Activated CD4-positive, CD25-positive, alpha-beta regulatory T cell treated with anti-CD3 and anti-CD28 coated beads, Interleukin-2, amount 50 U/mL, for 72 hours (primary cell): Measurements from ENCODE around the gene FGF7.
"Not testable (repeated sequence)": the region's sequence is repeated elsewhere in the genome, so short reads cannot be mapped to it uniquely, and the experiment has no call there.

ENCODE experiments used
- DNase-seq: peaks from one replicate; pipeline ENCODE4 v3.0.0; 2021

FGF7 gene, protein sequence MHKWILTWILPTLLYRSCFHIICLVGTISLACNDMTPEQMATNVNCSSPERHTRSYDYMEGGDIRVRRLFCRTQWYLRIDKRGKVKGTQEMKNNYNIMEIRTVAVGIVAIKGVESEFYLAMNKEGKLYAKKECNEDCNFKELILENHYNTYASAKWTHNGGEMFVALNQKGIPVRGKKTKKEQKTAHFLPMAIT

DNA sequence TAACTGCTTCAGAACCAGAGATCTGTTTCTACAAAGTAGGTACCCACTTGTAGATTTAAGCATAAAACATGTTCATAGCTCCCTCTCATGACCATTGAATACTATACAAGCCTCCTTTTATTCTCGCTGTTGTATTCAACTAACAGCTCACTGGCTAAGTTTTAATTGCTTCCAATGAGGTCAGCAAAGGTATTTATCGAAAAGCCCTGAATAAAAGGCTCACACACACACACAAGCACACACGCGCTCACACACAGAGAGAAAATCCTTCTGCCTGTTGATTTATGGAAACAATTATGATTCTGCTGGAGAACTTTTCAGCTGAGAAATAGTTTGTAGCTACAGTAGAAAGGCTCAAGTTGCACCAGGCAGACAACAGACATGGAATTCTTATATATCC lies at the start of gene FGF7:
FGF7 (plus strand) TSS at position 222 of the 400 bp plus-strand sequence. CDS start 1,056 bp downstream, outside the sequence.
- DNase-seq: no peak

DNA sequence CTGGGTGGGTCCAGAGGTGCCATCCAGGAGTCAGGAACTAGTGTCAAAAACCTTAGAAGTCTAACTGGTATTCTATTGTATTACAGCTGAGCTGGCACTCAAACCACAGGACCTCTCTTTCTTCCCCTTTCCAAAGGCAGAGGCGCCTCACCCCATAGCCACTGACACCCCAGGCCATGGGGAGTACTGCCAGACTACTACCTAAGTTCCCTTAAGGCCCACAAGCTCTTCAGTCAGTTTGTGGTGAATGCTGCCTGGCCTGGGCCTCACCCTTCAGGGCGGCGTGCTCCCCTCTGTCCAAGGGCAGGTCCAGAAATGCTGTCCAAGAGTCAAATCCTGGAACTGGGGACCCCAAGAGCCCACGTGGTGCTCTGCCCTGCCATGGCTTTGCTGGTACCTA lies 43.0 kb upstream of the FGF7 start:
- DNase-seq: no peak

DNA sequence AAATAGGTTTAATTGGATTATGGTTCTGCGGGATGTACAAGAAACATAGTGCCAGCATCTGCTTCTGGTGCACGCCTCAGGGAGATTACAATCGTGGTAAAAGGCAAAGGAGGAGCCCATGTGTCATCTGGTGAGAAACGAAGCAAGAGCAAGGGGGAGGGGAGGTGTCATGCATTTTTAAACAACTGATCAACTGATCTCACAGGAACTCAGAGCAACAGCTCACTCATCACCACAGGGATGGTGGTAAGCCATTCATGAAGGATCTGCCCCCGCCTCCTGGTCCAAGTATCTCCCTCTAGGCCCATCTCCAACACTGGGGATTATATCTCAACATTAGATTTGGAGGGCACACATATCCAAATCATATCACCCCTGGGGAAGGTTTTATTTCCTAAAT lies 42.1 kb upstream of the FGF7 start:
- DNase-seq: no peak

DNA sequence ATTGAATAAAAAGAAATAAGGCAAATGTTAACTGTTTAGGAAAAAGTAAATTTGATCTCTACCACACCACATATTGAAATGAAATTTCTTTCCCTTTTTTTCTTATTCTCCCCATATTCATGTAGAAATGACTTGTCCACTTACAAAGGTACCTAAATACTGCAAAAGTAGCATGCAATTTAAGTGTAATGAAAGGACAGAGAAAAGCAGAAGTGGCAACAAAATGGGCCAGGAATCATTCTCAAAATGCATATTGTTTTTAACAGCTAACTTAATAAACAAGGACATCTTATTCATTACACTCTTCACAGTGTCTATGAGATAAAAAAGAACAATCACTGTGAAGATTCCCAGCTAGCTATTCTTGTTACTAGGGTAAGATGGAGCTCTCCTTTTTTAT lies 40.6 kb upstream of the FGF7 start:
- DNase-seq: no peak

DNA sequence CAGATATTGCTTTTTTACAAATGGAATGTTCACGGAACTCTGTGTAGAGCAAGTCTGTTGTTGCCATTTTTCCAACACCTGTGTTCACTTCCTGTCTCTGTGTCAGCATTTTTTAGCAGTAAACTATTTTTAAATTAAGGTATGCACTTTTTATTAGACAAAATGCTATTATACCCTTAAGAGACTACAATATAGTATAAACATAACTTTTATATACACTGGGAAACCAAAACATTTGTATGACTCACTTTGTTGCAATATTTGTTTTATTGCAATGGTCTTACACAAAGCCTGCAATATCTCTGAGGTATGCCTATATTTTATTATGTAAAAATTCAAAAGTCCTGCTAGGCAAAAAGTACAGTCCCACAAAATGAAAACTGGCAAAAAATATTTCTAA lies 39.8 kb upstream of the FGF7 start:
- DNase-seq: no peak

DNA sequence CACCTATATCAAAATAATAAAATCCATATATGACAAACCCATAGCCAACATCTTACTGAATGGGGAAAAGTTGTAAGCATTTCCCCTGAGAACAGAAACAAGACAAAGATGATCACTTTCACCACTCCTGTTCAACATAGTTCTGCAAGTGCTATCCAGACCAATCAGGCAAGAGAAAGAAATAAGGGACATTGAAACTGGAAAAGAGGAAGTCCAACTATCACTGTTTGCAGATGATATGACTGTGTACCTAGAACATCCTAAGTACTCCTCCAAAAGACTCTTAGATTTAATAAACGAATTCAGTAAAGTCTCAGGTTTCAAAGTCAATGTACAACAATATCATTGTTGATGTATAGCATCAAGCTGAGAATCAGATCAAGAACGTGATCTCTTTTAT lies 35.6 kb upstream of the FGF7 start:
- no peak for DNase-seq

DNA sequence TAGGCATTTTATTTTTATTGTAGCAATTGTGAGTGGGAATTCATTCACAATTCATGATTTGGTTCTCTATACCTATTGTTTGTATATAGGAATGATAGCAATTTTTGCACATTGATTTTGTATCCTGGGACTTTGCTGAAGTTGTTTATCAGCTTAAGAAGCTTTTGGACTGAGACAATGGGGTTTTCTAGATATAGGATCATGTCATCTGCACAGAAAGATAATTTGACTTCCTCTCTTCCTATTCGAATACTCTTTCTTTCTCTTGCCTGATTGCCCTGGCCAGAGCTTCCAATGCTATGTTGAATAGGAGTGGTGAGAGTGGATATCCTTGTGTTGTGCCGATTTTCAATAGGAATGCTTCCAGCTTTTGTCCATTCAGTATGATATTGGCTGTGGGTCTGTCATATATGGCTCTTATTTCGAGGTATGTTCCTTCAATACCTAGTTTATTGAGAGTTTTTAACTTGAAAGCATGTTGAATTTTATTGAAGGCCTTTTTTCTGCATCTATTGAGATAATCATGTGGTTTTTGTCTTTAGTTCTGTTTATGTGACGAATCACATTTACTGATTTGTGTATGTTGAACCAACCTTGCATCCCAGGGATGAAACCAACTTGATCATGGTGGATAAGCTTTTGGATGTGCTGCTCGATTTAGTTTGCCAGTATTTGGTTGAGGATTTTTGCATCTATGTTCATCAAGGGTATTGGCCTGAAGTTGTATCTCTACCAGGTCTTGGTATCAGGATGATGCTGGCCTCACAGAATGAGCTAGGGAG lies 20.3 kb upstream of the FGF7 start:
- not testable (repeated sequence) for DNase-seq

DNA sequence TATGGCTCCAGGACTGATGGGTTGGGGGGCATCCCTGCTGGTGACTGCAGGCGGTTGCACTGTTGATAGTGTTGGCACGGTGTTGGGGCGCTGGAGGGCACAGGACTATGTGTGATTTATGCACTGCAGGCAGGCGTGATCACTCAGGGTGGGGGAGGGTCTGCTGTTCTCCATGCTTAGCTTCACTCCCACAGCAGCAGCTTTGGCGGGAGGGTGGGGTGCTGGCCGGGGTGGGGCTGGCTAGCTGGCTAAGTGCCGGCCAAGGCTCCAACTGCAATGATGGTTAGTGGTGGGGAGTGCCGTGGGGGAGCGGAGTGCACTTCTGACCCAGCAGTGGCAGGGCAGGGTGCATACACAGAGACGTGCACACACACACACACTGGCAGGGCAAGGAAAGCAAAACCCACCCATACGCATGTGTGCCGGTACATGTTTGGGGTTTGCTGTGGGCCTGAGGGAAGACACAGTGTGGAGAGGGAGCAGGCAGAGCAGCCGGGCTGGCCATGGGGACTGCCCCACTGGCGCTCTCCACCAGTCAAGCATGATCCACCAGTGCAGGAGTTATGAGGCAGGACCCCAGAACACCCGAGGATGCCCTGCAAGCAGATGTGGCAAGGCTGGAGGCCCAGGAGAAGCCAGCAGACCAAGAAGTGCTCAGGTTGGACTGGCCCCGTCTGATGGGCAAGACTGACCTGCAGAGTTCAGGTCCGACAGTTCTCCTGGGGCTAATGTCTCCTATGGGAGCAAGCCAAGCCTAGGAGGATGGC lies 16.5 kb upstream of the FGF7 start:
- no peak for DNase-seq

DNA sequence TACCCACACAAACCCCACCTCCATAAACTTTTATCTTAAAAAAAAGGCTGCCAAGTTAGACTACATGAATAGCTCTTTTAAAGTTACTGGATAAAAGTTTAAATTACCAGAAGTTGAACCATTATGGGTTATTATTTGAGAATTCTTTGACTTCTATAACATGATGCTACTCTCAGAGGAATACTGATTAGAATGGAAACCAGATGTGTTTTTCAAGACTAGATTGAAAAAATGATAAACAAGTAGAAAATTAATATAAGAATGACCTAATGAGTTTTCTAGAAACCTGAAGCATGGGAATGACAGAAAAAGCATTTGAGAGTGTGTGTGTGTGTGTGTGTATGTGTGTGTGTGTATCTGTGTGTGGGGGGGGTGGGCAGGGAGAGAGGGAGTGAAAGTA lies 12.4 kb upstream of the FGF7 start:
- no peak for DNase-seq

DNA sequence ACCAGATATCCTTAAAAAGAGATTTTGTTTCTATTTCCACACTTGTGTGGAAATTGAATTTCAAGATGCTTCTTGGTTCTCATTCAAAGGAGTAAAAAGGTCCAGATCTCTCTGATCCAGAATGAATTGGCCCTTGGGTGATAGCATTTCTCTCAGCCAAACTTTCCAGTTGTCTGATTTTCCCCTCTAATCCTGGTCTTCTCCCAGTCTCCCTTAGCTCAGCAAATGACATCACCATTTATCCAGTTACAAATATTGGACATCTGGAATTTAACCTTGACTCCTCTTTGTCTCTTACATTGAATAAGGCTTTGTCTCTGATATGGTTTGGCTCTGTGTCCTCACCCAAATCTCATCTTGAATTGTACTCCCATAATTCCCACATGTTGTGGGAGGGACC lies 10.2 kb upstream of the FGF7 start:
- DNase-seq: no peak

DNA sequence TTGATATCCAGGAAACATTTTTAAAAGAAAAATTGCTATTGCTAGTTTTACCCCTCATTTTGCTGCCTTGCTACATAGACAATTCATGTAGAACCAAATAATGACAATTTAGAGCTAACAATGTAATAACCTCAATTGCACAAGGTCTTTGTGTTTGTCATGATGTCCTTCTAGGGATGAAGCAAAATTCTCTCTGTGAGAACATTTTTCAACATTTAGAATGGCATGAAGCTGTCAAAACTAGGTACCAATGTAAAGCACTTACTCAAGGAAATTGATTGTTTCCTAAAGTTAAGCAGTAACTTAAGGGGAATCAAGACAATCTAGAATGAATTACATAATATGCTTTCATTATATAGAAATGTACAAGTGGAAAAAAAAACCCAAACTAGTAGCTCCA lies 7.9 kb upstream of the FGF7 start:
- no peak for DNase-seq

DNA sequence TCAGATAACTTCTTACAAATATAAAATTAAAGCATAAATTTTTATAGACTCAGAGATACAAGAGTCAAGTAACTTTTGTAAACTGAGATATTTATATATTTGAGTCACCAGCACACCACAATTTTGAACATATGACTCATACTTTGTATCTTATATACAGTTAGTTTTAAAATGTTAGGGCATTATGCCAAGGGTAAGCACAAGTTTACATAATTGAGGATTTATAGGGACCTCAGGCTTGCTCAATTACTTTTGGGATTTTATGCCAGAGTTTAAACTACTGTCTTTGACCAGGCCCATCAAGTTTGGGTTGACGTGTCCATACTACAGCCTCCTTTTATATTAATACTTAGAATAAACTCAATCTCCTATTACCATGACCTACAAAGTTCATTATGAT lies 7.4 kb upstream of the FGF7 start:
- DNase-seq: no peak

DNA sequence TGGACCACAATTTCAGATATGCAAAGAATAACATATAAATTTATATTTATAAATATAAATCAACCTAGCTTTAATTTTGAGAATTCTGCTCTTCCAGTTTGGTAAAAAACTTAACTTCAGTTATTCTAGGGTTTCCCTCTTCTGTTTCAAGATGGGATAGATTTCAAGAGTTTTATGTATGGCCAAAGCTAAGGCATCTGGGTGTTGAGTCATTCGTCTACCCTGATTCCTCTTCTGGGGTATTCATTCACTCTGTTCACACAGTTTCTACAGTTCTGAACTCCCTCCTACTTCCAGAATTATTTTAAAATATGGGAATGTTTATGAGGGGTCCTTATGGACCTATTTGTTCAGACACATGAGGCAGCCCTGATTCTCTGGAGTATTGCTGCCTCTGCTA lies 4.2 kb upstream of the FGF7 start:
- no peak for DNase-seq

DNA sequence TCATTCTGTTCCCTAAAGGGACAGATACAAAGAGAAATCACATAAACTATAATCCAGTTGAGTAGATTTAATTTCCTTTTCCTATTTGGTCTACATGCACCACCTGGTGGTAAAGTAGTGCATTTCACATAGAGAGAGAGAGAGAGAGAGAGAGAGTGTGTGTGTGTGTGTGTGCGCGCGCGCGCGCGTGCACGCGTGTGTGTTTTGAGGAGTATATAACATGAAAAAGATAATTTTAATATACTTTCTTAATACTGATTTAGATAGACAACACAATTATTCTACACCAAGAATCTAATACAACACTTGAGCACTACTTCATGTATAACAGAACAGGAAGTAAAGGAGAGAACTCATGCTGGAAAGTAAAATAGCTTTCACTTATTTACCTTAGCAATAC lies 1.1 kb upstream of the FGF7 start:
- DNase-seq: no peak

DNA sequence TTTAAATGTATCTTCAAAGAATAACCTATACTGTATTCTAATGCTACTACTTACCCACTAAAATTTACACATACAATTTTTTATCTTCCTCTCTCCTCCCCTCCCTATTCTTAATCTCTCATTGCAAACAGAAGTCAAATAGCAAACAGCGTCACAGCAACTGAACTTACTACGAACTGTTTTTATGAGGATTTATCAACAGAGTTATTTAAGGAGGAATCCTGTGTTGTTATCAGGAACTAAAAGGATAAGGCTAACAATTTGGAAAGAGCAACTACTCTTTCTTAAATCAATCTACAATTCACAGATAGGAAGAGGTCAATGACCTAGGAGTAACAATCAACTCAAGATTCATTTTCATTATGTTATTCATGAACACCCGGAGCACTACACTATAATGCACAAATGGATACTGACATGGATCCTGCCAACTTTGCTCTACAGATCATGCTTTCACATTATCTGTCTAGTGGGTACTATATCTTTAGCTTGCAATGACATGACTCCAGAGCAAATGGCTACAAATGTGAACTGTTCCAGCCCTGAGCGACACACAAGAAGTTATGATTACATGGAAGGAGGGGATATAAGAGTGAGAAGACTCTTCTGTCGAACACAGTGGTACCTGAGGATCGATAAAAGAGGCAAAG lies 984 bp downstream of the FGF7 start:
- DNase-seq: no peak

DNA sequence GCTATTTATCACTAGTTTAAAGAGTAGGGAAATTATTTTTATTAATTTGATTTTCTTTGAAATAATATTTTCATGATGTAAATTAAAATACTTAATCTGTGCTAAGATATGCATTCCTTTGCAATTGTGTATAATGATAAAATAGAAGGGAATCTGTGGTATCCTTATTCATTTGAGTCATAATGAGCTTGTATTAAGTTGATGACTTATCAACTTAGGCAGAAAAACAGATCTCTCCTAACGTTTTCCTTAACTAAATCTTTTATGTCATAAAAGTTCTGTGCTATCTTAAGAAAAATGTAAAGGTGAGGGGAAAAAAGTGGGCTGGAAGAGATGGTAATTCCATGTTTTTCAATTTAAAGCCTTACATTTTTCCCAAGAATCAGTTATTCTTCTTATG lies 1.9 kb downstream of the FGF7 start:
- no peak for DNase-seq

DNA sequence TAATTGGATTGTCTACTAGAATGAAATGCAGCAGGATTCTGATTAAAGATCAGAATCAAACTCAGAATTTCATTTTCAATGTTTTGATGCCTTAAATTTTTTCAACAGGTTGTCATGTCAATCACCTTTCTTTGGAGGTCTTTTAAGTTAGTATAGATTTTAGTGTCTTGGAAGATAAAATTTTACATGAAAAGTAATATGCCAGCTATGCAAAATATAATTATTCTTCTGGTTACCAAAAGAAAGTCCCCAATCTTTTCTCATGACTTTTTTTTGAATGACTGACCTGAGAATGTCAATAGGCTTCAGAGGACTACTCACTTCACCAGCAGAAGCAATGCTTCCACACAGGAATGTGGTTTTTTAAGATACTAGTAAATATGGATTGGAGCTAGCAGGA lies 4.3 kb downstream of the FGF7 start:
- no peak for DNase-seq

DNA sequence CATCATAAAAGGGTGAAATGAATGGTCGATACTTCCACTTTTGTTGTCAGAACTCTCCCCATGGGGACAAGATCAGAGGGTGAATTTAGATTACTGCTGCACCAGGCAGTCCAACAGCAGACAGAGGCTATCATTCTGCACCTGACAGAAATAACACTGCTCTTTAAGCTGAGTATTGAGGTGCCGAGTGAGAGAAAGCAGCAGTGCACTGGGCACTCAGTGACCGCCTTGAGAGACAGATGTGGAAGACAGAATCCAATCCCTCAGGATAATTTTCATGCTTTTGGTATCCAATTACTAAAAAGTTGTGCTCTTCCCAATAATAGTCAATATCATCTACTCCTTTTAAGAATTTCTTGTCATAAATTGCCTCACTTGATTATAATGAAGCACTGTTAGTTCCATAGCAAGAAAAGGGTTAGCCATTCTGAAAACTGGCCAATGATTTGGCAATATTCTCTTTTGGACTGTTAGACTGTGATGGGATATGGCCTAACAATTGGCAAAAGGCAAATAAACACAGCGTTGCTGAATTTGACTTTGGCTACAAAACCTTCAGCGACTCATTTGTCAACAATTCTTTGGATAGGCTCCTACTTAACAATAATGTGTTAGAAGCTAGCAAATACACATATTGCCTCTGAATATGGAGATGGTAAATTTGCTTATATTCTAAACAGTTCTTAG lies 5.5 kb downstream of the FGF7 start:
- DNase-seq: no peak

DNA sequence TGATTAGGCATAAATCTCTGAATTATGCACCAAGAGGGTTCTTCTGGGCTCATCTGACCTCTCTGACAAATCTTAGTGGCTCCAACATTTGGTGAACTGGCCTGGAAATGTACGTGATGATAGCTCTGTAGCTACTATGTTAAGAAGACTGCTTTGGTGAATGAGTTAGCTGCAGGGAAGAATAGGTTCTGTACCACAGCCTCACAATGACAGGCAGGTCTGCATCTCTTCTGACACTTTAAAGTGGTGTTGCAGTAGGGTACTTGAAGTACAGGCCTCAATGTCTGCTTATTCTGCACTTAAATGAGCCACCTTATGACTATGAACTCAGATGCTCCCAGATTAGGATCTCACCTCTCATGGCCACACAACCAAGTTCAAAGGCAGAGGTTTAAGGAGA lies 7.0 kb downstream of the FGF7 start:
- no peak for DNase-seq

DNA sequence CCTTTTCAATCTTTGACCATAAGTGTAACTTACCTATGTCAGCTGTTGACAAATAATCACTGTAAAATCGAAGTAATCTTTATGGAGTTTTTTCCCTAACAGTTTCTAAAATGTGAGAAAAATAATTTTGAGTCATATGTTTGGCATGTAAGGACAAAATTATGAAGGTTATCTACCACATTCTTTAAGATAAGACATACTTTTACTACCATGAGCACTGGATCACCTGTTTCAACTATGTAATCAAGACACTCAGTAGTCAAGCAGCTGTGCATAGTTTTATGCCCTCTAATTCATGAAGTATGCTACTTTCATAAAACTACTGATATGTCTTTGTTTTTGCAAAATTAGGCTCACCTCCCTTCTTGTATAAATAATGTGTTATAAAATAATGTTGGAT lies 12.1 kb downstream of the FGF7 start:
- DNase-seq: no peak

DNA sequence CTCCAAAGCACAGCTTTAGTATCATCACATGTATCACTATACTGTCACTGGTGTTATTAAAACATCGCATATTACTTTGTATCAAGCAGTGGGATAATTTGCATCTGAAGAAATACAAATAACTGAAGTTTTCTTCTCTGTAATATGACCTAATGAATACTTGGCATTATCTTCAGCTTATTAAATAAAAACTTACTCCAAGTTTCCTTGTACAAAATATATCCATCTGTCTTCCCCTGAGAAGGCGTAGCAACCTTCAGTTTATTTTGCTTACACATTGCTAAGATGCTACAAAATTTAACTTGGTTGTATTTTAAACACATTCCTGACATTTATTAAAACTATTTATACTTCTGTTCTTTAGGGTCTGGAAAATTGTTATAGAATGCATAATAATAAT lies 13.7 kb downstream of the FGF7 start:
- DNase-seq: no peak

DNA sequence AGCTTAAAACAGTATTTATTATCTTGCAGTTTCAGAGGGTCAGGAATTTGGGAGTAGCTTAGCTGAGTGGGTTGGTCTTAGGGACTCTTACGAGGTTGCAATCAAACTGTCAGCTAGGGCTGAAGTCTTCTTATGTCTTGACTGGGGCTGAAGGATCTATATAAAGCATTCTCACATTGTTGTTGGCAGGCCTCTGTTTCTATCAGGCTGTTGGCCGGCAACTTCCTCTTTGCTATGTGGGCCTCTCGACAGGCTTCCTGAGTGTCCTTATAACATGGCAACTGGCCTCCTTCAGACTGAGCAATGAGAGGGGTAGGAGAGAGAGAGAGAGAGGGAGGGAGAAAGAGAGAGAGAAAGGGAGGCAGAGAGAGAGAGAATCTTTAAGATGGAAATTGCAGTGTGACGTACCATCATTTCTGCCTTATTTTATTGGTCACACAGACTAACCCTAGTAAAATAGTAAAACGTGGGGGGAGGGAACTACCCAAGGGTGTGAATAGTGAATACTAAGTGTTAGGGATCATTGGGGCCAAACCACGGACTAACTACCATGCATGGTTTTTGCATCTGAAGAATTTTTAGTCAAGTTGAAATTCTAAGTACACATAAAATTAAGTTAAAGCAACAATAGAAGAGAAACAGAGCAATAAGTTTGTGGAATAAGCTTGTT lies 16.1 kb downstream of the FGF7 start:
- no peak for DNase-seq
